ENCODE data around the gene WASHC2A.
"Not testable (repeated sequence)": the region's sequence is repeated elsewhere in the genome, so short reads cannot be mapped to it uniquely, and the experiment has no call there.

Gene WASHC2A

DNA sequence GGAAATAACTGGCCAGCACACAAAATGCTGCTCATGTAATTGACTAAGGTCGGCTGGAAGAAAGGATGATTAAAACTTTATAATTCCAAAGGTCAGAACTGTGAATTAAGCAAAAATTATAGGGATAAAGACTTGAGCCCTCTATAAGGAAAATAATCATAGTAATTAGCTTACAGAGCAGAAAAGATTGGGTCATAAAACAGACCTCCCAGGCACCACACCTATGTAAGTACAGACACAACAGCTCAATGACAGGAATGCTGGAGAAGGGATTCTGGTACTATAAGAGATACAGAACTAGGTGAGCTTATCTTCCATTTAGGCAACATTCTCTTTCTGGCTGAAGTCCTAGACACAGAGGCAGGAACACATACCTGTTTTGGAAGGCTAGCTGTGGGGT is 9.0 kb upstream of the WASHC2A start:
- not testable (repeated sequence) for DNase-seq (ENCODE audit: insufficient read length, low spot score); FAIRE-seq

DNA sequence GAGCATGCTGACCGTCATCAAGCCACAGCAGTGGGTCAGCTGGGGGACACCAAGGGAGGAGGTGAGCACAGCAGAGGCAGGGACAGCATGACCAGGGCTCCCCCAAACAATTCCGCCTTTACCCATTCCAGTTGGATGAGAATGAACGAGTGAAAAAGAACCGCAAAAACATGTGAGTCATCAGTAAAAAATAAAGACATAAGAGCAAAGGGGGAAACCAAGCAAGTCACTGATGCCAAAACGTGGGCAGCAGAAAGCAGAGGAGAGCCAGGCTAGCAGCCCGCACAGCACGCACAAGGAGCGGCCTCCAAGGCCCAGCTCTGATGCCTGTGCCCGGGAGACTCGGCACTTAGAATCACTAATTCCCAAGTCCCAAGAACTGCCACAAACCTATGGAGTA is 7.8 kb upstream of the WASHC2A start:
- FAIRE-seq; DNase-seq (ENCODE audit: insufficient read length, low spot score): not testable (repeated sequence)

DNA sequence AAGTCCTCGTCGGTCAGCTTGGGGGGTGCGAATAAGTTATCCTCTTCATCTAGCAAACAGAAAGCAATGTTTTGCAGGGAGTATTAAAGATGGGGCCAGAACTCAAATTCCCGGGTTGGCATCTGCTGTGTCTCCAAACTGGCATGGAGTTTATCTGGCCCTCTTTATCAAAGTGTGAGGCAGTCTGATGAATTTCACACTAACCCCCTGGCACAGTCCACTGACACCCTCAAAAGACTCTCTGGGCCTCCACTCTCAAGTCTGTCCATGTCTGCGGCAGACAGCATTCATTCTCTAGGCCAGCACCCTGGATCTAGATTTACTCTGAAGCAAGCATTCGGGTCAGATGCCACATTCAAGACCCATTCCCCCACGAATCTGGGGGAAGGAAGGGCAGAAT is 6.2 kb upstream of the WASHC2A start:
- not testable (repeated sequence) for FAIRE-seq; DNase-seq (ENCODE audit: insufficient read length, low spot score)

DNA sequence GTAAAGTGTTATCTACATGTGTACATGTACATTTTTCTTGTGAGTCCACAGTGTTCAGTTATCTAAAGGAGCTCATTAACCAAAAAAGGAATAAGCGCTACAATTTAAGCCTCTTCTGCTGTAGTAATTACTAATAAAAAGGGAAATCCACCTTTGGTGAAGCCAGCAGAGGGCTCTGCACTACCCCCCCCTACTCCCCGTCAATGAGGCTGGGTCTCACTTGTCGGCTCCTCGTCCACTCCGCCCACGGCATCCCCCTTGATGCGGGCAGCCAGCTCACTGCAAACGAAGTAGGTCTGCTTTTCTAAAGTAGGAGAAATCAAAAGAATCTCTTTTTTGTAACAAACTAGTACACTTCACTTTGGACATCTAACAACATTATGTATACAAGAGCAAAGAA is 4.7 kb upstream of the WASHC2A start:
- DNase-seq (ENCODE audit: insufficient read length, low spot score), result no peak
- FAIRE-seq, result no peak

DNA sequence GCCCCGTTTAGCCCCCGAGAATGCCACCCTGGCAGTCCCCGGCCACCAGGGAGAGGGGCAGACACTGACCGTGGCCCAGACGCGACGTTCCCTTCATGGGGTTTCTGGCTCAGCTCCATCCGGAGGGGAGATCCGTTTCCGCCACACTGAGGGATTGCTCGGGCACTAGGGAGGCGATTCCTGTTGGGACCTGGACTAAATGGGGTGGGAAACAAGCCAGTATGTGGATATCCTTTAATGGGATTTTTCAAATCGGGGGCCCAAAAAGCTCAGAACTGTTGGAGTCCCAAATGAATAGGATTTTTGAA is 552 bp downstream of the WASHC2A start:
- not testable (repeated sequence) for DNase-seq (ENCODE audit: insufficient read length, low spot score); FAIRE-seq

DNA sequence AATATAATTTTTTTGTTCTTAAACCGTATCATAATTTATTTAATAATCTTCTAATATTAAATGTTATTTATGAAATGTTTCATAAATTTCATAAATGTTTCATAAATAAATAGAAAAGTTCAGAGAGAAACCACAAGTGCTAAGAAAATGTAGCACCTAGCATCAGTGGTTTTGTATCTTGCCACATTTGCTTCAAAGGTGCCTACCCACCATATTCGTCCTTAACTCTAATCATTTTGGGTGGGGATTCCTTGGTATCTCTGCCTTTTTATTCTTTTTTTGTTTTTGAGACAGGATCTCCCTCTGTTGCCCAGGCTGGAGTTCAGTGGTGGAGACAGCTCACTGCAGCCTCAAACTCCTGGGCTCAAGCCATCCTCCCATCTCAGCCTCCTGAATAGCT is 7.4 kb downstream of the WASHC2A start:
- not testable (repeated sequence) for DNase-seq (ENCODE audit: insufficient read length, low spot score); FAIRE-seq

DNA sequence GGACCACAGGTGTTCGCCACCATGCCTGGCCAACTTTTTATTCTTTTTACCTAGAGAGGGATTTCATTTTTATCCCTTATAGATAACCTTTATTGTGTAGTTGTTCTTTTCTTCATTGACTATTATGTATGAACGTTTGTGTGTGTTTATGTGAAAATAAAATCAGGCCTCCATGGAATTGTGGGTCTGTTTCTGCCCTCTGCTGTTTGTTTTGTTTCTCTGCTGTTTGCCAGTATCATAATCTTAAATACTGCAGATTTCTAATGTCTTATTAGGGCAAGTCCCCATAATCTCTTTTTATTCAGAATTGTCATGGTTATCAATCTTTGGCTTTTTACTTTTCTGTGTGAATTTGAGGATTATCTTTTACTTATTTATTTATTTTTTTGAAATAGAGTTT is 7.8 kb downstream of the WASHC2A start:
- FAIRE-seq; DNase-seq (ENCODE audit: insufficient read length, low spot score): not testable (repeated sequence)

DNA sequence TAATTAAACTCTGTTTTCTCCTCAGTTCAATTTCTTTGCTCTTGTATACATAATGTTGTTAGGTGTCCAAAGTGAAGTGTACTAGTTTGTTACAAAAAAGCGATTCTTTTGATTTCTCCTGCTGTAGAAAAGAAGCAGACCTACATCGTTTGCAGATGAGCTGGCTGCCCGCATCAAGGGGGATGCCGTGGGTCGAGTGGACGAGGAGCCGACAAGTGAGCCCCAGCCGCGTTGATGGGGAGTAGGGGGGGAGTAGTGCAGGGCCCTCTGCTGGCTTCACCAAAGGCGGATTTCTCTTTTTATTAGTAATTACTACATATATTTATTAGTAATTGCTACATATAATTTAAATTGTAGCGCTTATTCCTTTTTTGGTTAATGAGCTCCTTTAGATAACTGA is 23.6 kb downstream of the WASHC2A start:
- not testable (repeated sequence) for FAIRE-seq; DNase-seq (ENCODE audit: insufficient read length, low spot score)

DNA sequence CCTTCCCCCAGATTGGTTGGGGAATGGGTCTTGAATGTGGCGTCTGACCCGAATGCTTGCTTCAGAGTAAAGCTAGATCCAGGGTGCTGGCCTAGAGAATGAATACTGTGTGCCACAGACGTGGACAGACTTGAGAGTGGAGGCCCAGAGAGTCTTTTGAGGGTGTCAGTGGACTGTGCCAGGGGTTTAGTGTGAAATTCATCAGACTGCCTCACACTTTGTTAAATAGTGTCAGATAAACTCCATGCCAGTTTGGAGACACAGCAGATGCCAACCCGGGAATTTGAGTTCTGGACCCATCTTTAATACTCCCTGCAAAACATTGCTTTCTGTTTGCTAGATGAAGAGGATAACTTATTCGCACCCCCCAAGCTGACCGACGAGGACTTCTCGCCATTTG is 25.2 kb downstream of the WASHC2A start:
- DNase-seq (ENCODE audit: insufficient read length, low spot score); FAIRE-seq: not testable (repeated sequence)

DNA sequence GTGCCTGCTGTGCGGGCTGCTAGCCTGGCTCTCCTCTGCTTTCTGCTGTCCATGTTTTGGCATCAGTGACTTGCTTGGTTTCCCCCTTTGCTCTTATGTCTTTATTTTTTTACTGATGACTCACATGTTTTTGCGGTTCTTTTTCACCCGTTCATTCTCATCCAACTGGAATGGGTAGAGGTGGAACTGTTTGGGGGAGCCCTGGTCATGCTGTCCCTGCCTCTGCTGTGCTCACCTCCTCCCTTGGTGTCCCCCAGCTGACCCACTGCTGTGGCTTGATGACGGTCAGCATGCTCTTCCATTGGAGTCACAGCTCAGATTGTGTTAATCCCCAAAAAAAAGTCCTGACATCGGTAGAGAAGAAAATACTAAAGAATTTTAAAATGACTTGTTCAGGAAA is 26.9 kb downstream of the WASHC2A start:
- FAIRE-seq; DNase-seq (ENCODE audit: insufficient read length, low spot score): not testable (repeated sequence)

DNA sequence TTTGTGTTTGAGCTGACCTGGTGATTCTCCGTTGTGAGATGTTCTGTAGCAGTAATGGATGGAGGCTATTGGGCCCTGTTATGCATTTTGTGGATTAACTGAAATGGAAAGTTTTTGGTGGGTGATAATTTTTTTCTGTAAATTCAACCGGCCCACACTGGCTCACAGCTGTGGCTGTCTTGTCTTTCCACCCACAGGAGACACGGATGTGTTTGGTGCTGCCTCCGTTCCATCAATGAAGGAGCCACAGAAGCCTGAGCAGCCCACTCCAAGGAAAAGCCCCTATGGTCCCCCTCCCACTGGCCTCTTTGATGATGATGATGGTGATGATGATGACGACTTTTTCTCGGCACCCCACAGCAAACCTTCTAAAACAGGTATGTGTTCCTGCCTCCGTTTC is 27.6 kb downstream of the WASHC2A start:
- FAIRE-seq; DNase-seq (ENCODE audit: insufficient read length, low spot score): not testable (repeated sequence)

DNA sequence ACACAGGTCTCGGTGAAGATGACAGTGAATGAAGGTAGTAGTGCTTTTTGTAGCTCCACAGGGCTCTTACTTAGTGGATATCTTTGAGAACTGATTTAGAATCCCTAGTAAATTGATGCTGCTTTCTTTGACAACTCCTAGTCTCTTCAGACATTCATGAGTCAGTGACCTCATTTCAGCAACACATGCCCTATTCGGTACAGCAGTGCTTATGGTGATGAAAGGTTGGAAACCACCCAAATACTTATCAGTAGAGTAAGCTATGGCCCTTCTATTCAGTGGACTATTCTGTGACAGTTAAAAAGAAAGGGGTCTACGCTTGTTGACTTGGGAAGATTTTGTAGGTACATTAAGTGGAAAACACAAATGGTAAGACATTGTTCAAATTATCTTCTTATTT is 29.0 kb downstream of the WASHC2A start:
- DNase-seq (ENCODE audit: insufficient read length, low spot score); FAIRE-seq: not testable (repeated sequence)

DNA sequence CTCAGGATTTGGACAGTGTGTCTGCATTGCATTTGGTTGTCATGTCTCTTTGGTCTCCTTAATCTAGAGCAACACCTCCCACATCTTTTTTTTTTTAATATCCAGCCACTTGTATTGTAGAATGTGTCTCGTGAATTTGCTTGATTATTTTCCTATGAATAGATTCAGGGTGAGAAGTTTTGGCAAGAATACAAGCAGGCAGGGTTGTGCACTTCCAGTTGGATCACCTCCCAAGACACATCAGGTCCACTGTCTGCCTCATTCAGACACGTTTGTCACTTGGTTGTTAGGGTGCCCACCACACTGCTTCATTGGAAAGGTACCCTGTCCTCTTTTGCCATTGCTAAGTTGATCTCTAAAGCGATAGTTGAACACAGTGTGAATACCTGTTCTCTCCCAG is 30.9 kb downstream of the WASHC2A start:
- FAIRE-seq; DNase-seq (ENCODE audit: insufficient read length, low spot score): not testable (repeated sequence)

DNA sequence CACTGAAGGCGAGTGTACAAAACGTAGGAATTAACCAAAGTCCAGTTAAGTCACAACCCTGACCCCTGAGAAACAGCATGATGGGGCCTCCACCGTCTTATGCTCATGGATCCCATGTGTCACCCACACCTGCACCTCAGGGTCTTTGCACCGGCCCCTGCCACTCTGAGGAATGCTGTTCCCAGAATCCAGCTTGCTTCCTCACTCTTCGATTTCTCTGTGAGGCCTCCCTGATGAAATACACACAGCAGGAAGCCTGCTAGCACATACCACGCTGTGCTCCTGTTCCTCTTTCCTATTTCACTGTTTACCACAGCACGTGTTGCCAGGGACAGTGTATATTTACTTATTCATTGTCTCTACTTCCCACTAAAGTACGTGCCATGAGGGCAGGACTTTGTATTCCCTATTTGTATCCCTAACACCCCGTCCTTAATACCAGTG is 33.4 kb downstream of the WASHC2A start:
- not testable (repeated sequence) for FAIRE-seq; DNase-seq (ENCODE audit: insufficient read length, low spot score)

DNA sequence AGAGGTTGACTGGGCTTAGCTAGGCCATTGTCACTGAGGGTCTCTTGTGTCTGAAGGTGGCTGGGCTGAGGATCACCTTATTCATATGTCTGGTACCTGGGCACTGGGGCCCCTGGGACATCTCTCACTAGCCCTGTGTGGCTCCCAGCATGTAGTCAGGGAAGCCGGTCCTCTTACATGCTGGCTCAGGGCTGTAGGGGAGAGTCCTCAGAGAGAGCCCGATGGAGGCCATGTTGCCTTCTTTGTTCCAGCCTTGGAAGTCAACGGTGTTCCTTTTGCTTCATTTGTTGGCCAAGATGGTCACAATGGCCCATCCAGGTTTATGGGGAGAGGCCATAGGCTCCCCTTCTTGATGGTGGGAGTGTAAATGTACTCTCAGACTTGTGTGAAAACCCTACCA is 34.0 kb downstream of the WASHC2A start:
- not testable (repeated sequence) for DNase-seq (ENCODE audit: insufficient read length, low spot score)

DNA sequence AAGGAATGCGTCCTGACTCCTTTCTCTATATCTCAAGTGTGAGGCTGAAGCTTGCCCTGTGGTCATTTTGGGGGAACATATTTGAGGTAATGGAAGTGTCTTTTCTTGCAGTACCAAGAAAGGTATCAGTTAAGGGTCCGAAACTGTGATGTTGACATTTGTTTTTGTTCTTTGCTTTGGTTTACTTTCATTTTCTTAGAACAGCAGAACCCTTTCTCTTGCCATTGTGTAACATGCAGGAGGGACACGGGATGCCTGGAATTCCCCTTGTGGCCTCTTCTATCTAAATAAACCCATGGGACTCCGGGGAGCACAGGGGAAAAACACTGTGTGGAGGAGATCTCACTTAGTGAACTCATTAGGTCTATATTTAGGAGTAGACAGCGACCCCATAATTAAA is 34.5 kb downstream of the WASHC2A start:
- not testable (repeated sequence) for FAIRE-seq
- DNase-seq (ENCODE audit: insufficient read length, low spot score), result peak; percentile 1

More for the DNA sequence above, 34.0 kb downstream of the WASHC2A start:
- not testable (repeated sequence) for FAIRE-seq

DNA sequence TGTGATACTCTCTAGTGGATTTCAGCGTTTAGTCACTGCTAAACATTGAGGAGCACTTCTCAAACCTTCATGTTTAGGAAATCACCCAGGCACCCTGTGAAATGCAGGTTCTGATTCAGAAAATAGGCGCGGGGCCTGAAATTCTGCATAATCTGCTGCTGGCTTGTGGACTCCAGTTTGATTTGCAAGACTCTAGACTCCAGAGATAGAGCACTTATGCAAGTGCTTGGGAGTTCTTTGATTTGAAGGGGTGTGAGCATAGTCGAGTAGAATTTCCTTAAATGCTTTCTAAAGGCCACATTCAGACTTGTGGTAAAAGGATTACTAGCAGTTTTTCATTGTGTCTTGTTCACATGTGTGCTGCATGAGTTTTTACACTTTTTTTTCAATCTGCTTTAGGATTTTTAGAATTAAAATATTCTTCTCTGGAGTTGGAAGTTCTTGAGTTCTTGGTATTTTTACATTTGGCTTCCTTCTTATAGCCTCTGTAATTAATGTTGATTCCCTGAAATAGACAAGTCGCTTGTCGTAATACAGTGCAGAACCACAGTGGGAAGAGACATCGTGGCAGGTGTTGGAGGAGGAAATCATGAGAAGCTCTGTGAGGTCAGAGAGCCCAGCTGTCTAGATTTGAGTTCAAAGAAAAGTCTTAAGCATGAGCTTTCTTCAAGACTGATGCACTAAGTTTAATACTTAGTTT is 41.4 kb downstream of the WASHC2A start:
- not testable (repeated sequence) for FAIRE-seq

DNA sequence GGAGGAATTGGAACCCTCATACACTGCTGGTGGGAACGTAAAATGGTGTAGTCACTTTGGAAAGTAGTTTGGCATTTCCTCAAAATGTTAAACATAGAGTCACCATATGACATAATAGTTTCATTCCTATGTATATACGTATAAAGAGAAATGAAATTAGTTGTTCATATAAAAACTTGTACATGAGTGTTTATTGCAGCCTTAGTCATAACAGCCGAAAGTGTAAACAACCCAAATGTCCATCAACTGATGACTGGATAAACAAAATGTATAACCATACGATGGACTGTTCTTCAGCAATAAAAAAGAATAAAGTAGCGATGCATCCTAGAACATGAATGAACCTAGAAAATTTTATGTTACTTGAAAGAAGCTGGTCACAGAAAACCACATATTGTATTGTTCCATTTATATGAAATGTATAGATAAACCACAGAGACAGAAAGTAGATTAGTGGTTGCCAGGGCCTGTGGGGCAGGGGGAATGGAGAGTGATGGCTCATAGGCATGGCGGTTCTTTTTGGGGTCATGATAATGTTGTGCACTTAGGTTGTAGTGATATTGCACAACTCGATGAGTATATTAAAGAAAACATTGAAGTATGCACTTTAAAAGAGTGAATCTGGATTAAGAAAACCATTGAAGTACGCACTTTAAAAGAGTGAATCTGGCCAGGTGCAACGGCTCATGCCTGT is 44.8 kb downstream of the WASHC2A start:
- FAIRE-seq; DNase-seq (ENCODE audit: insufficient read length, low spot score): not testable (repeated sequence)

More for the DNA sequence above, 41.4 kb downstream of the WASHC2A start:
- not testable (repeated sequence) for DNase-seq (ENCODE audit: insufficient read length, low spot score)

DNA sequence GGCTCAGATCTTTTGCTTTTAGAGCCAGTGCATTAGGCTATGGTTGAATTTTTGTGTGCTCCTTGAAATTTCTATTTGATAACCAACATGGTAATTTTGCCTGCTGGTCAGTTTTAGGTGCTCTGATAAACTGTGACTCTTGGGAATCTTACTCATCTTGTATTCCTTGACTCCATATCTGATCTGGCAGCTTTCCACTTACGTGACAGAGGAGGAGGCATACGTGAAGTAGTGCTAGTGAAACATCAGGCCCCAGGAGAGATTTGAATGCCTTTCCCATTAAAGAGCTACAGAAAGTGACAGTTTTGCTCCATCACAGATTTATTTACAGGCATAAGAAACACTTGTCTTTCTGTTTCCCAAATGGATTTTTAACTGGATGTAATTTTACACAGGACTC is 59.0 kb downstream of the WASHC2A start:
- DNase-seq (ENCODE audit: insufficient read length, low spot score); FAIRE-seq: not testable (repeated sequence)

DNA sequence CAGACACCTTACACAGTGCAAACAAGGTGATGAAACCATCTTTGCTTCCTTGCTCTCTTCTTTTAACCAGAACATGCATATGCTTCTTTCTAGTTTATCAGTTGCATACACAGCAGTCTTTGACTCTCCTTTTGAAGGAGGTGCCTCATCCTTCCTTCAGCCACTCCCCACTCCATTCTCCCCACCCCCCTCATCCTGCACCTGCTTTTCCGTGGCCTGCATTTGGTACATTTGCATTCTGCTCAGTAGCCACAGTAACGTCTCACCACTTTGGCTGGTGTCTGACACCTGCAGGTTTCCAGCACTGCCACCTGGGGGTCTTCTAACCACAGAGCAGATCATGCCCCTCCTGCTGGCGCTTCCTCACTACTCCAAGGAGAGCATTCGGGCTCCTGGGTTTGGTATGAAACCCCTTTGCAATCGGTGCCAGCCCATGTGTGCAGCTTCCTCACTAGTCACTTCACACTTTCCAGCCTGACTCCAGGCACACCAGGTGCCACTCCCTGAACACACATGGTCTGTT is 60.1 kb downstream of the WASHC2A start:
- FAIRE-seq; DNase-seq (ENCODE audit: insufficient read length, low spot score): not testable (repeated sequence)

DNA sequence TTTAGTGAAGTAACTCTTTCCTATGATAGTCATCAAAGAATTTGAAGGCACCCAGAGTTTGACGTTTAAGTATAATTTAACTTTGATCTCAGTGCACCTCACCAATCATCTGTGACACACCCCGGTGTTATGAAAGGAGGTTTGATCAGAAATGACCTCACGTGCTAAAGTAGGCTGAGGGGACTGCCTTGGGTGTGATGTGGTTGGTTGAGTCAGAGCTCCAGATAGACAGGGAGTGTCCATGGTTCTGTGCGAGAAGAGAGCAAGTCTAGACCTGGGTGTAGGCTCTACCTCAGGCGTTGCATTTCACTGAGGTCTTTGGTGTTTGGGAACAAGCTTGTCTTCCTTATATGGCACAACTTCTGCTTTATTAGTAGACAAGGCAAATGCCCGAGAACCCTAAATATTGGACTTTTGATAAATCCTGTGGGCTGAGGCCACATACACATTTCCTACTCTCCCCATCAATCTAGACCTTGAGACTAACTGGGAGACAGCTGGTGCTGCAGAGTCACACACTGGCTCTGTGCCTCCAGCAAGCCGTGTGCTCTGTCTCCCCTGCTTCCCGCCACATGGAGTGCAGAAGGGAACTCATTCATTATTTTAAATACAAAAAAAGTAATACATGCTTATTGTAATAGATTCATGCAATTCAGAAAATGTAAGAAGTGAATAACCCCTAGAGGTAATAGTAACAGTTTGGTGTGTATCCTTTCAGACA is 63.7 kb downstream of the WASHC2A start:
- DNase-seq (ENCODE audit: insufficient read length, low spot score); FAIRE-seq: not testable (repeated sequence)

All from GM19239 (cell line).